Endothelial cell of umbilical vein (primary cell): Measurements from ENCODE around the gene GSDME.

ENCODE experiments used
- CTCF ChIP-seq, 2 donors: IDR thresholded peaks; 1 replicate in 1 of 2; 2 replicates in 1 of 2; pipeline ENCODE4 v1.5.1; 2011; ENCODE audit warnings: low read length in 2 of 2, mild to moderate bottlenecking in 2 of 2, moderate library complexity in 2 of 2, control low read depth in 1 of 2, inconsistent platforms in 1 of 2, low read depth in 1 of 2; ENCODE audit not compliant: insufficient read depth in 1 of 2; ENCODE audit errors: extremely low read depth in 1 of 2
- EZH2 ChIP-seq: IDR thresholded peaks from 2 replicates; pipeline ENCODE4 v1.6.1; 2012; ENCODE audit warnings: borderline replicate concordance, low read depth, mild to moderate bottlenecking, moderate library complexity, low read length, inconsistent platforms; ENCODE audit not compliant: severe bottlenecking
- MYC ChIP-seq: IDR thresholded peaks from one replicate; pipeline ENCODE4 v1.6.1; 2011; ENCODE audit warnings: mild to moderate bottlenecking, low read depth, low read length
- POLR2A ChIP-seq: IDR thresholded peaks from 2 replicates; pipeline ENCODE4 v1.6.1; 2012; ENCODE audit warnings: low read depth, mild to moderate bottlenecking, control low read depth, low read length
- POLR2AphosphoS5 ChIP-seq: IDR thresholded peaks from 2 replicates; pipeline ENCODE4 v1.6.1; 2012; ENCODE audit warnings: low read depth, mild to moderate bottlenecking, control low read depth, low read length, moderate library complexity; ENCODE audit not compliant: insufficient read depth
- TF ChIP-seq, protein P1 (sequence below): IDR thresholded peaks from 2 replicates; pipeline ENCODE4 v1.6.1; 2011; ENCODE audit not compliant: insufficient read depth, insufficient read length

GRCh38 chr7:24727154-24728120, 29.8 kb downstream of the GSDME start:
- TF ChIP-seq POLR2A (no peak), CTCF (IDR thresholded peaks at IDR 0.05; ENCODE audit: extremely low read depth in 1 of 2, insufficient read depth in 1 of 2, low read depth in 1 of 2, low read length in 2 of 2) (no peak), EZH2 (no peak), MYC (no peak), POLR2AphosphoS5 (no peak)
- TF ChIP-seq, protein P1, sequence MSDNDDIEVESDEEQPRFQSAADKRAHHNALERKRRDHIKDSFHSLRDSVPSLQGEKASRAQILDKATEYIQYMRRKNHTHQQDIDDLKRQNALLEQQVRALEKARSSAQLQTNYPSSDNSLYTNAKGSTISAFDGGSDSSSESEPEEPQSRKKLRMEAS: no peak
